ENCODE data around the gene LGALS7B.

DNA sequence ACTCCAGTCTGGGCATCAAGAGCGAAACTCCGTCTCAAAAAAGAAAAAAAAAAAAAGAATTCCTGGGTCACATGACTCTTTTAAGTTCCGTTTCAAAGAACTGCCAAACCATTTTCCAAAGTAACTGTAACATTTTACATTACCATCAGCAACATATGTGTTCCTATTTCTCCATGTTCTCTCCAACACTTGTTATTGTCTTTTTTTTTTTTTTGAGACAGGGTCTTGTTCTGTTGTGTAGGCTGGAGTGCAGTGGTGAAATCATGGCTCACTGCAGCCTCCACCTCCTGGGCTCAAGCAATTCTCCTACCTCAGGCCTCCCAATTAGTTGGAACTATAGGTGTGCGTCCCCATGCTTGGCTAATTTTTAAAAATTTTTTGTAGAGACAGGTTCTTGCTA, 6.5 kb downstream of the LGALS7B start:
- TF ChIP-seq, protein P1, sequence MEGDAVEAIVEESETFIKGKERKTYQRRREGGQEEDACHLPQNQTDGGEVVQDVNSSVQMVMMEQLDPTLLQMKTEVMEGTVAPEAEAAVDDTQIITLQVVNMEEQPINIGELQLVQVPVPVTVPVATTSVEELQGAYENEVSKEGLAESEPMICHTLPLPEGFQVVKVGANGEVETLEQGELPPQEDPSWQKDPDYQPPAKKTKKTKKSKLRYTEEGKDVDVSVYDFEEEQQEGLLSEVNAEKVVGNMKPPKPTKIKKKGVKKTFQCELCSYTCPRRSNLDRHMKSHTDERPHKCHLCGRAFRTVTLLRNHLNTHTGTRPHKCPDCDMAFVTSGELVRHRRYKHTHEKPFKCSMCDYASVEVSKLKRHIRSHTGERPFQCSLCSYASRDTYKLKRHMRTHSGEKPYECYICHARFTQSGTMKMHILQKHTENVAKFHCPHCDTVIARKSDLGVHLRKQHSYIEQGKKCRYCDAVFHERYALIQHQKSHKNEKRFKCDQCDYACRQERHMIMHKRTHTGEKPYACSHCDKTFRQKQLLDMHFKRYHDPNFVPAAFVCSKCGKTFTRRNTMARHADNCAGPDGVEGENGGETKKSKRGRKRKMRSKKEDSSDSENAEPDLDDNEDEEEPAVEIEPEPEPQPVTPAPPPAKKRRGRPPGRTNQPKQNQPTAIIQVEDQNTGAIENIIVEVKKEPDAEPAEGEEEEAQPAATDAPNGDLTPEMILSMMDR (conservative IDR thresholded peaks at IDR 0.05 in 1 of 2, IDR thresholded peaks at IDR 0.05 in 1 of 2; ENCODE audit: extremely low read depth in 1 of 2, insufficient read depth in 1 of 2, low read depth in 1 of 2, low read length in 2 of 2): no peak
- no peak for TF ChIP-seq EZH2 (IDR thresholded peaks at IDR 0.05; ENCODE audit: borderline replicate concordance, low read length)

Measured in mammary epithelial cell (primary cell).